GM12878 (cell line): Measurements from ENCODE around the gene SLC2A8. TPM values are rescaled to one million over a fixed set of nuclear protein-coding genes. Genes with fewer than 3 reads are reported as not detected.

ENCODE experiments used
- ZBTB40 ChIP-seq: fragments of 450-650 bp; IDR thresholded peaks from 2 replicates; pipeline ENCODE4 v1.6.1; 2016; ENCODE audit warnings: mild to moderate bottlenecking, moderate library complexity, borderline replicate concordance
- polyA plus RNA-seq, 11 experiments: library from polyadenylated mRNA; depleted of rRNA in 4 of 11; unstranded in 6 of 11; stranded (reverse) in 5 of 11; fragments of >200 nt; fragmentation: Nextera tagmentation in 4 of 11; fragmentation: Illumina TruSeq in 1 of 11; extraction: Ambion mirVana in 4 of 11; extraction: Trizol in 1 of 11; gene quantifications; 1 replicate in 1 of 11; 2 replicates in 10 of 11; pipeline versions ENCODE4 v1.2.1 to v1.2.3, GENCODE V29; 2011 to 2016; ENCODE audit warnings: inconsistent platforms in 2 of 11, missing spikeins in 2 of 11, low read depth in 1 of 11
- total RNA-seq, 4 experiments: library from RNA; depleted of rRNA in 3 of 4; stranded (reverse); fragments of >200 nt in 3 of 4; fragmentation: Illumina TruSeq in 1 of 4; extraction: Trizol in 1 of 4; gene quantifications; 2 replicates each; pipeline versions ENCODE4 v1.2.1 to v1.2.3, GENCODE V29; 2013 to 2021
- TF ChIP-seq, protein P1 (sequence below): fragments of 450-650 bp; IDR thresholded peaks from 2 replicates; pipeline ENCODE4 v1.6.1; 2014; ENCODE audit warnings: mild to moderate bottlenecking
- TF ChIP-seq, protein P2 (sequence below): fragments of 450-650 bp; formaldehyde crosslinking; IDR thresholded peaks from 2 replicates; pipeline ENCODE4 v1.5.0; 2022; ENCODE audit warnings: mild to moderate bottlenecking, missing genetic modification characterization

Gene SLC2A8
- total and polyA plus RNA-seq, 10 of the 15 experiments (the other 5 are each of a cell fraction or from before 2014, with no cell fraction given): 0.31 to 22.7 (median 10.0) TPM

GRCh38 chr9:127418037-127418471, 21.1 kb downstream of the SLC2A8 start (continued):
- TF ChIP-seq, protein P1, sequence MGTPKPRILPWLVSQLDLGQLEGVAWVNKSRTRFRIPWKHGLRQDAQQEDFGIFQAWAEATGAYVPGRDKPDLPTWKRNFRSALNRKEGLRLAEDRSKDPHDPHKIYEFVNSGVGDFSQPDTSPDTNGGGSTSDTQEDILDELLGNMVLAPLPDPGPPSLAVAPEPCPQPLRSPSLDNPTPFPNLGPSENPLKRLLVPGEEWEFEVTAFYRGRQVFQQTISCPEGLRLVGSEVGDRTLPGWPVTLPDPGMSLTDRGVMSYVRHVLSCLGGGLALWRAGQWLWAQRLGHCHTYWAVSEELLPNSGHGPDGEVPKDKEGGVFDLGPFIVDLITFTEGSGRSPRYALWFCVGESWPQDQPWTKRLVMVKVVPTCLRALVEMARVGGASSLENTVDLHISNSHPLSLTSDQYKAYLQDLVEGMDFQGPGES: no peak
- TF ChIP-seq, protein P2, sequence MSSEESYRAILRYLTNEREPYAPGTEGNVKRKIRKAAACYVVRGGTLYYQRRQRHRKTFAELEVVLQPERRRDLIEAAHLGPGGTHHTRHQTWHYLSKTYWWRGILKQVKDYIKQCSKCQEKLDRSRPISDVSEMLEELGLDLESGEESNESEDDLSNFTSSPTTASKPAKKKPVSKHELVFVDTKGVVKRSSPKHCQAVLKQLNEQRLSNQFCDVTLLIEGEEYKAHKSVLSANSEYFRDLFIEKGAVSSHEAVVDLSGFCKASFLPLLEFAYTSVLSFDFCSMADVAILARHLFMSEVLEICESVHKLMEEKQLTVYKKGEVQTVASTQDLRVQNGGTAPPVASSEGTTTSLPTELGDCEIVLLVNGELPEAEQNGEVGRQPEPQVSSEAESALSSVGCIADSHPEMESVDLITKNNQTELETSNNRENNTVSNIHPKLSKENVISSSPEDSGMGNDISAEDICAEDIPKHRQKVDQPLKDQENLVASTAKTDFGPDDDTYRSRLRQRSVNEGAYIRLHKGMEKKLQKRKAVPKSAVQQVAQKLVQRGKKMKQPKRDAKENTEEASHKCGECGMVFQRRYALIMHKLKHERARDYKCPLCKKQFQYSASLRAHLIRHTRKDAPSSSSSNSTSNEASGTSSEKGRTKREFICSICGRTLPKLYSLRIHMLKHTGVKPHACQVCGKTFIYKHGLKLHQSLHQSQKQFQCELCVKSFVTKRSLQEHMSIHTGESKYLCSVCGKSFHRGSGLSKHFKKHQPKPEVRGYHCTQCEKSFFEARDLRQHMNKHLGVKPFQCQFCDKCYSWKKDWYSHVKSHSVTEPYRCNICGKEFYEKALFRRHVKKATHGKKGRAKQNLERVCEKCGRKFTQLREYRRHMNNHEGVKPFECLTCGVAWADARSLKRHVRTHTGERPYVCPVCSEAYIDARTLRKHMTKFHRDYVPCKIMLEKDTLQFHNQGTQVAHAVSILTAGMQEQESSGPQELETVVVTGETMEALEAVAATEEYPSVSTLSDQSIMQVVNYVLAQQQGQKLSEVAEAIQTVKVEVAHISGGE (CRISPR knock-in tag): no peak
- TF ChIP-seq ZBTB40: no peak
- TF ChIP-seq, all 136 proteins: peak for 3
